Loucy (cell line): ENCODE results near the gene MAP2K4.

Source experiments
- CTCF ChIP-seq: fragments of 200-600 bp; sonication (generic); conservative IDR thresholded peaks from 2 replicates; pipeline ENCODE4 v1.5.1; 2014; ENCODE audit warnings: mild to moderate bottlenecking, antibody characterized with exemption, low read length
- EZH2phosphoT487 ChIP-seq: fragments of 200-600 bp; IDR thresholded peaks from 2 replicates; pipeline ENCODE4 v1.6.1; 2018; ENCODE audit warnings: antibody characterized with exemption, mild to moderate bottlenecking, moderate library complexity, borderline replicate concordance

- TF ChIP-seq CTCF (no peak), EZH2phosphoT487 (no peak)
Observed at GRCh38 chr17:12137859-12138258, 117.2 kb downstream of the MAP2K4 start.
